HEK293 (cell line): Measurements from ENCODE around the gene NECAB2.

ENCODE experiments used
- CTCF ChIA-PET: fragments of 350-600 bp; formaldehyde crosslinking; extraction: SDS; loops from one replicate; lab custom pipeline; 2021; ENCODE audit warnings: antibody characterized with exemption; lab: Yijun Ruan, JAX
- POLR2A ChIA-PET: fragments of 300-600 bp; formaldehyde crosslinking; extraction: SDS; loops from one replicate; lab custom pipeline; 2020; ENCODE audit warnings: antibody characterized with exemption, inconsistent platforms; lab: Yijun Ruan, JAX
- H3K27ac ChIP-seq: fragments of 200-500 bp; sonication (Bioruptor generic); 2 replicates; pipeline ENCODE4 v1.5.1; 2014; ENCODE audit warnings: low read depth, low read length, control low read depth, inconsistent platforms; ENCODE audit errors: extremely low read depth
- H3K36me3 ChIP-seq, 2 experiments: fragments of 200-500 bp in 1 of 2; sonication (Bioruptor generic) in 1 of 2; 1 replicate in 1 of 2; 2 replicates in 1 of 2; pipeline ENCODE4 v1.5.1; 2014 to 2017; ENCODE audit warnings: inconsistent platforms in 2 of 2, low read length in 2 of 2; ENCODE audit not compliant: control insufficient read depth in 2 of 2, insufficient read depth in 1 of 2
- H3K4me1 ChIP-seq: fragments of 200-500 bp; sonication (Bioruptor generic); 2 replicates; pipeline ENCODE4 v1.5.1; 2014; ENCODE audit warnings: mild to moderate bottlenecking, low read length, inconsistent platforms; ENCODE audit not compliant: control insufficient read depth, insufficient read depth
- H3K4me3 ChIP-seq: 2 replicates; pipeline ENCODE4 v1.5.1; 2011; ENCODE audit warnings: low read depth, mild to moderate bottlenecking, control low read depth, low read length, moderate library complexity
- H3K9me3 ChIP-seq: fragments of 200-500 bp; sonication (Bioruptor generic); 2 replicates; pipeline ENCODE4 v1.5.1; 2014; ENCODE audit warnings: low read depth, low read length, inconsistent platforms; ENCODE audit not compliant: control insufficient read depth, insufficient read depth
- EGR2 ChIP-seq: fragments of 450-650 bp; formaldehyde crosslinking; IDR thresholded peaks from 2 replicates; pipeline ENCODE4 v1.5.1; 2016; ENCODE audit warnings: low read depth, missing biosample characterization, missing genetic modification characterization
- GLI4 ChIP-seq: fragments of 450-650 bp; formaldehyde crosslinking; IDR thresholded peaks from 2 replicates; pipeline ENCODE4 v1.5.1; 2016; ENCODE audit warnings: missing biosample characterization, missing genetic modification characterization
- GLIS1 ChIP-seq: fragments of 450-650 bp; formaldehyde crosslinking; IDR thresholded peaks from 2 replicates; pipeline ENCODE4 v1.5.1; 2016; ENCODE audit warnings: missing biosample characterization, missing genetic modification characterization
- GLIS2 ChIP-seq: fragments of 450-650 bp; formaldehyde crosslinking; IDR thresholded peaks from 2 replicates; pipeline ENCODE4 v1.5.1; 2016; ENCODE audit warnings: missing biosample characterization, missing genetic modification characterization
- KLF1 ChIP-seq: fragments of 450-650 bp; formaldehyde crosslinking; IDR thresholded peaks from 2 replicates; pipeline ENCODE4 v1.5.1; 2016; ENCODE audit warnings: missing biosample characterization, missing genetic modification characterization
- SALL2 ChIP-seq: fragments of 450-650 bp; formaldehyde crosslinking; IDR thresholded peaks from 2 replicates; pipeline ENCODE4 v1.5.0; 2017; ENCODE audit warnings: missing biosample characterization, mild to moderate bottlenecking, missing genetic modification characterization, borderline replicate concordance
- ZBTB20 ChIP-seq: fragments of 450-650 bp; formaldehyde crosslinking; IDR thresholded peaks from 2 replicates; pipeline ENCODE4 v1.5.1; 2016; ENCODE audit warnings: missing biosample characterization, missing genetic modification characterization
- ZBTB44 ChIP-seq: fragments of 450-650 bp; IDR thresholded peaks from 2 replicates; pipeline ENCODE4 v1.5.1; 2018; ENCODE audit warnings: missing biosample characterization, mild to moderate bottlenecking, missing genetic modification characterization
- ZBTB48 ChIP-seq: fragments of 450-650 bp; formaldehyde crosslinking; IDR thresholded peaks from 2 replicates; pipeline ENCODE4 v1.5.1; 2016; ENCODE audit warnings: missing biosample characterization, missing genetic modification characterization
- ZFHX2 ChIP-seq: fragments of 450-650 bp; formaldehyde crosslinking; conservative IDR thresholded peaks from 2 replicates; pipeline ENCODE4 v1.5.1; 2016; ENCODE audit warnings: missing biosample characterization, missing genetic modification characterization
- ZNF10 ChIP-seq: fragments of 450-650 bp; formaldehyde crosslinking; IDR thresholded peaks from 2 replicates; pipeline ENCODE4 v1.5.1; 2017; ENCODE audit warnings: missing biosample characterization, missing genetic modification characterization
- ZNF37A ChIP-seq: fragments of 450-650 bp; IDR thresholded peaks from 2 replicates; pipeline ENCODE4 v1.5.1; 2018; ENCODE audit warnings: missing biosample characterization, missing genetic modification characterization
- ZNF510 ChIP-seq: fragments of 450-650 bp; formaldehyde crosslinking; IDR thresholded peaks from 2 replicates; pipeline ENCODE4 v1.5.1; 2018; ENCODE audit warnings: mild to moderate bottlenecking, missing genetic modification characterization, missing biosample characterization; ENCODE audit not compliant: insufficient replicate concordance
- ZNF548 ChIP-seq: fragments of 450-650 bp; formaldehyde crosslinking; IDR thresholded peaks from 2 replicates; pipeline ENCODE4 v1.5.1; 2016; ENCODE audit warnings: missing biosample characterization, missing genetic modification characterization
- ZNF549 ChIP-seq: fragments of 450-650 bp; IDR thresholded peaks from 2 replicates; pipeline ENCODE4 v1.5.1; 2018; ENCODE audit warnings: missing biosample characterization, missing genetic modification characterization, mild to moderate bottlenecking, inconsistent platforms, moderate library complexity
- ZNF571 ChIP-seq: fragments of 450-650 bp; formaldehyde crosslinking; IDR thresholded peaks from 2 replicates; pipeline ENCODE4 v1.5.0; 2017; ENCODE audit warnings: missing biosample characterization, missing genetic modification characterization
- ZNF623 ChIP-seq: fragments of 450-650 bp; formaldehyde crosslinking; IDR thresholded peaks from 2 replicates; pipeline ENCODE4 v1.5.1; 2016; ENCODE audit warnings: missing biosample characterization, missing genetic modification characterization
- ZNF785 ChIP-seq: fragments of 450-650 bp; formaldehyde crosslinking; IDR thresholded peaks from 2 replicates; pipeline ENCODE4 v1.5.1; 2016; ENCODE audit warnings: missing biosample characterization, missing genetic modification characterization
- ZNF791 ChIP-seq: fragments of 450-650 bp; formaldehyde crosslinking; IDR thresholded peaks from 2 replicates; pipeline ENCODE4 v1.5.1; 2016; ENCODE audit warnings: missing biosample characterization, missing genetic modification characterization
- ZSCAN30 ChIP-seq: fragments of 450-650 bp; IDR thresholded peaks from 2 replicates; pipeline ENCODE4 v1.5.1; 2018; ENCODE audit warnings: missing biosample characterization, mild to moderate bottlenecking, missing genetic modification characterization, moderate library complexity
- ZXDB ChIP-seq: fragments of 450-650 bp; formaldehyde crosslinking; IDR thresholded peaks from 2 replicates; pipeline ENCODE4 v1.5.1; 2016; ENCODE audit warnings: missing biosample characterization, missing genetic modification characterization
- TF ChIP-seq, protein P1 (sequence below): fragments of 450-650 bp; formaldehyde crosslinking; IDR thresholded peaks from 2 replicates; pipeline ENCODE4 v1.5.1; 2017; ENCODE audit warnings: missing biosample characterization, missing genetic modification characterization
- TF ChIP-seq, protein P2 (sequence below): fragments of 450-650 bp; formaldehyde crosslinking; IDR thresholded peaks from 2 replicates; pipeline ENCODE4 v1.5.1; 2016; ENCODE audit warnings: missing biosample characterization, missing genetic modification characterization
- TF ChIP-seq, protein P3 (sequence below): sonication (generic); formaldehyde crosslinking; IDR thresholded peaks from 2 replicates; pipeline ENCODE4 v1.8.1; 2022; ENCODE audit warnings: mild to moderate bottlenecking, moderate library complexity, missing genetic modification reagents
- TF ChIP-seq, protein P4 (sequence below): fragments of 450-650 bp; formaldehyde crosslinking; IDR thresholded peaks from 2 replicates; pipeline ENCODE4 v1.5.1; 2017; ENCODE audit warnings: missing biosample characterization, missing genetic modification characterization

NECAB2 gene

DNA sequence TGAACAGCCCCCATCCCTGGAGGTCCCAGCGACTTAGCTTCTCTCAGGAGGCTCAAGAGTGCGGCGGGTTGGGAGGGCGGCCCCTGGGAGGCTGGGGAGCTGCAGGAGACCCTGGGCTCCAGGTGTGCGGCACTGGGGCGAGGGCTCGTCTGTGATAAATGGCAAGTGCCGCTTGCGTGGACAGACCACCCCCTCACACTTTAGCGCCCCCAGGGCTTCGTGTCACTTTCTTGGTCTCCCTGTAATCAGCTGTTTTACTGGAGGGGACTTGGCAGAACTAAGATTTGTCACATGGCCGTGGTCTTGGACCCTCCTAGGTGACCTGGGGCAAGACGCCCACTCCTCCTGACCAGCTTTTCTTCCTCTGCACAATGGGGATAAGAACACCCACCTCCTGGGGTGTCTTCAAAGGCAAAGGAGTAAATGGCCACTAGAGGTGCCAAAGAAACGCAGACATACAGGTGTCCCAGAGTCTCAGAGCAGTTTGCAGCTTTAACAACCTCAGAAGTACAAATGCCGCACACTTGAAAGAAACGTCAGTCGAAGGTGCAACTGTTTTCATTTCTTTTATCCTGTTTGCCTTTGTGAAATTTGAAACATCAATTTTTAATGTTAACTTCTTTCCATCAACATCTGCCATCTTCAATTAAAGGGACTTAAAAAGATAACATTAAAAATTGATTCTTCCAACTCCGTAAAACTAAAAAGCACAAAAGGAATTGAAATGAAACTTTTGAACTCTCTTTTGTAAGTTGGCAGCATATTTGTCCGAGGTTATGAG lies 14.1 kb upstream of the NECAB2 start (continued):
- TF ChIP-seq, protein P1, sequence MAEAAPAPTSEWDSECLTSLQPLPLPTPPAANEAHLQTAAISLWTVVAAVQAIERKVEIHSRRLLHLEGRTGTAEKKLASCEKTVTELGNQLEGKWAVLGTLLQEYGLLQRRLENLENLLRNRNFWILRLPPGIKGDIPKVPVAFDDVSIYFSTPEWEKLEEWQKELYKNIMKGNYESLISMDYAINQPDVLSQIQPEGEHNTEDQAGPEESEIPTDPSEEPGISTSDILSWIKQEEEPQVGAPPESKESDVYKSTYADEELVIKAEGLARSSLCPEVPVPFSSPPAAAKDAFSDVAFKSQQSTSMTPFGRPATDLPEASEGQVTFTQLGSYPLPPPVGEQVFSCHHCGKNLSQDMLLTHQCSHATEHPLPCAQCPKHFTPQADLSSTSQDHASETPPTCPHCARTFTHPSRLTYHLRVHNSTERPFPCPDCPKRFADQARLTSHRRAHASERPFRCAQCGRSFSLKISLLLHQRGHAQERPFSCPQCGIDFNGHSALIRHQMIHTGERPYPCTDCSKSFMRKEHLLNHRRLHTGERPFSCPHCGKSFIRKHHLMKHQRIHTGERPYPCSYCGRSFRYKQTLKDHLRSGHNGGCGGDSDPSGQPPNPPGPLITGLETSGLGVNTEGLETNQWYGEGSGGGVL (tag by site-specific recombination) = no peak
- TF ChIP-seq, protein P2, sequence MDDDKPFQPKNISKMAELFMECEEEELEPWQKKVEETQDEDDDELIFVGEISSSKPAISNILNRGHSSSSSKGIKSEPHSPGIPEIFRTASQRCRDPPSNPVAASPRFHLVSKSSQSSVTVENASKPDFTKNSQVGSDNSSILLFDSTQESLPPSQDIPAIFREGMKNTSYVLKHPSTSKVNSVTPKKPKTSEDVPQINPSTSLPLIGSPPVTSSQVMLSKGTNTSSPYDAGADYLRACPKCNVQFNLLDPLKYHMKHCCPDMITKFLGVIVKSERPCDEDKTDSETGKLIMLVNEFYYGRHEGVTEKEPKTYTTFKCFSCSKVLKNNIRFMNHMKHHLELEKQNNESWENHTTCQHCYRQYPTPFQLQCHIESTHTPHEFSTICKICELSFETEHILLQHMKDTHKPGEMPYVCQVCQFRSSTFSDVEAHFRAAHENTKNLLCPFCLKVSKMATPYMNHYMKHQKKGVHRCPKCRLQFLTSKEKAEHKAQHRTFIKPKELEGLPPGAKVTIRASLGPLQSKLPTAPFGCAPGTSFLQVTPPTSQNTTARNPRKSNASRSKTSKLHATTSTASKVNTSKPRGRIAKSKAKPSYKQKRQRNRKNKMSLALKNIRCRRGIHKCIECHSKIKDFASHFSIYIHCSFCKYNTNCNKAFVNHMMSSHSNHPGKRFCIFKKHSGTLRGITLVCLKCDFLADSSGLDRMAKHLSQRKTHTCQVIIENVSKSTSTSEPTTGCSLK (tag by site-specific recombination) = no peak
- TF ChIP-seq SALL2 (tag by site-specific recombination) = no peak
- no peak for TF ChIP-seq ZBTB44 (tag by site-specific recombination)
- peak; percentile 74 for TF ChIP-seq EGR2 (tag by site-specific recombination)
- peak; percentile 53 for TF ChIP-seq GLIS2 (tag by site-specific recombination)
- no peak for TF ChIP-seq ZNF10 (tag by site-specific recombination)
- TF ChIP-seq ZNF623 (tag by site-specific recombination) = no peak
- peak; percentile 75 for TF ChIP-seq GLIS1
- TF ChIP-seq ZXDB (tag by site-specific recombination) = no peak
- TF ChIP-seq ZFHX2 = peak; percentile 57
- no peak for TF ChIP-seq ZBTB48 (tag by site-specific recombination)
- no peak for TF ChIP-seq ZSCAN30 (tag by site-specific recombination)
- TF ChIP-seq ZNF791 (tag by site-specific recombination) = no peak
- no peak for TF ChIP-seq ZNF37A (tag by site-specific recombination)
- TF ChIP-seq ZNF510 = no peak
- no peak for TF ChIP-seq KLF1
- TF ChIP-seq, protein P3, sequence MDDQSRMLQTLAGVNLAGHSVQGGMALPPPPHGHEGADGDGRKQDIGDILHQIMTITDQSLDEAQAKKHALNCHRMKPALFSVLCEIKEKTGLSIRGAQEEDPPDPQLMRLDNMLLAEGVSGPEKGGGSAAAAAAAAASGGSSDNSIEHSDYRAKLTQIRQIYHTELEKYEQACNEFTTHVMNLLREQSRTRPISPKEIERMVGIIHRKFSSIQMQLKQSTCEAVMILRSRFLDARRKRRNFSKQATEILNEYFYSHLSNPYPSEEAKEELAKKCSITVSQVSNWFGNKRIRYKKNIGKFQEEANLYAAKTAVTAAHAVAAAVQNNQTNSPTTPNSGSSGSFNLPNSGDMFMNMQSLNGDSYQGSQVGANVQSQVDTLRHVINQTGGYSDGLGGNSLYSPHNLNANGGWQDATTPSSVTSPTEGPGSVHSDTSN (CRISPR knock-in tag) = no peak

DNA sequence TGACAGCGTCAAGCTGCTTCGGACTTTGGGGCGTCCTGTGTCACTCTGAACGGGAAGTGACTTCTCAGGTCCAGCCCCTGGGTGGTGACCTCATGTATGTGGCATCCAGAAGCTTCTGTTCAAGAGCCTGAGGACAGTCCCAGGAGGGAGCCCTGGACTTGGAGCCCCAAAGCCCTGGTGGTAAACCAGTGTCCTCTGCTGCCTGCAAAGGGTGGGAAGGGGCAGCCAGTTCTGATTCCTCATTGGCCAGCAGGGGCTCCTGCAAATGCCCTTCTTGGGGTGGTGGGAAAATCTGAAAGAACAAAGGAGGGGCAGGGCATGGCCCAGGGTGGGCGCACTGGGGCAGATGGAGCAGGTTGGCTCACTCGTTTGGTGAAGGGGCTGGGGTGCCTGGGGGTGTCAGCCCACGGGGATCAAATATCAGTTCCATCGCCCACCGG lies 13.4 kb upstream of the NECAB2 start:
- Histone ChIP-seq H3K27ac (no peak overlapping the region), H3K4me1 (no peaks in the 10 kb centered on the region; the same call in 1 of the 2 replicates), H3K9me3 (no peaks in the 10 kb centered on the region), H3K4me3 (no peak overlapping the region), H3K36me3 (no peaks in the 10 kb centered on the region)
- POLR2A ChIA-PET = interaction anchor here (1.4 kb wide), 1 partner anchor 59 kb away, joined by 13 read pairs; no protein-coding TSS in a partner anchor
- CTCF ChIA-PET = interaction anchor here (0.7 to 7.4 kb wide), 17 partner anchors 10 to 232 kb away, joined by 3 to 174 read pairs (median 4); partner anchors contain the start of gene TAF1C
- no peak for TF ChIP-seq ZNF571
- TF ChIP-seq, protein P4, sequence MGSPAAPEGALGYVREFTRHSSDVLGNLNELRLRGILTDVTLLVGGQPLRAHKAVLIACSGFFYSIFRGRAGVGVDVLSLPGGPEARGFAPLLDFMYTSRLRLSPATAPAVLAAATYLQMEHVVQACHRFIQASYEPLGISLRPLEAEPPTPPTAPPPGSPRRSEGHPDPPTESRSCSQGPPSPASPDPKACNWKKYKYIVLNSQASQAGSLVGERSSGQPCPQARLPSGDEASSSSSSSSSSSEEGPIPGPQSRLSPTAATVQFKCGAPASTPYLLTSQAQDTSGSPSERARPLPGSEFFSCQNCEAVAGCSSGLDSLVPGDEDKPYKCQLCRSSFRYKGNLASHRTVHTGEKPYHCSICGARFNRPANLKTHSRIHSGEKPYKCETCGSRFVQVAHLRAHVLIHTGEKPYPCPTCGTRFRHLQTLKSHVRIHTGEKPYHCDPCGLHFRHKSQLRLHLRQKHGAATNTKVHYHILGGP (tag by site-specific recombination) = no peak
- TF ChIP-seq ZFHX2 = peak; percentile 49; the same call in 1 of the 2 replicates
- no peak for TF ChIP-seq ZNF785 (tag by site-specific recombination)
- no peak for TF ChIP-seq ZNF549
- TF ChIP-seq ZBTB20 (tag by site-specific recombination) = peak; percentile 28; the same call in 1 of the 2 replicates
- TF ChIP-seq ZBTB44 (tag by site-specific recombination) = no peak
- peak; percentile 34; the same call in 1 of the 2 replicates for TF ChIP-seq EGR2 (tag by site-specific recombination)
- TF ChIP-seq ZNF548 = no peak
- TF ChIP-seq GLI4 (tag by site-specific recombination) = no peak
